ENCODE data around the gene FAHD1.

FAHD1 gene

DNA sequence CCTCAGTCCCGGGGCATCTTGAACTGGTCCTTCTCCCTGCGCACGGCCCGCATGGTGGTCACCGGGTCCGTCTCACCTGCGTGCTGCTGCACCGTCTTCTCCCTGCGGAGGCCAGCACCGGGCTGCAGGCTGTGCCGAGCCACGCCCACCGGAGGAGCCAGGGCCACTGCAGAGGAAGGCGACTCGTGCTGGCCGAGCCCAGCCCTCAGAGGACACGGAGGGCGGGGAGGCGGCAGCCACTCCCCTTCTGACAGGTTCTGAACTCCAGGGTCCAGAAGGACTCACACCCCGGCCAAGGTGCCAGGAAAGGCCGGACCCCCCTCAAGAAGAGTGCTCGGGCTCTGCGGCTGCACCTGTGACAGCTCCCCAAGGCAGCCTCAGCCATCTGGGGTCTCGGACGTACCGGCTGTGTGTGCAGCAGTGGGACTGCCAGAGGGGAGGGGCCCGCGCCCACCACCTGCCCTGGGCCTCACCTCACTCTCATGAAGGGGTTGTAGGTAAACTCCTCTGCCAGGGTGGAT lies 17.7 kb upstream of the FAHD1 start:
- TF ChIP-seq, protein P1, sequence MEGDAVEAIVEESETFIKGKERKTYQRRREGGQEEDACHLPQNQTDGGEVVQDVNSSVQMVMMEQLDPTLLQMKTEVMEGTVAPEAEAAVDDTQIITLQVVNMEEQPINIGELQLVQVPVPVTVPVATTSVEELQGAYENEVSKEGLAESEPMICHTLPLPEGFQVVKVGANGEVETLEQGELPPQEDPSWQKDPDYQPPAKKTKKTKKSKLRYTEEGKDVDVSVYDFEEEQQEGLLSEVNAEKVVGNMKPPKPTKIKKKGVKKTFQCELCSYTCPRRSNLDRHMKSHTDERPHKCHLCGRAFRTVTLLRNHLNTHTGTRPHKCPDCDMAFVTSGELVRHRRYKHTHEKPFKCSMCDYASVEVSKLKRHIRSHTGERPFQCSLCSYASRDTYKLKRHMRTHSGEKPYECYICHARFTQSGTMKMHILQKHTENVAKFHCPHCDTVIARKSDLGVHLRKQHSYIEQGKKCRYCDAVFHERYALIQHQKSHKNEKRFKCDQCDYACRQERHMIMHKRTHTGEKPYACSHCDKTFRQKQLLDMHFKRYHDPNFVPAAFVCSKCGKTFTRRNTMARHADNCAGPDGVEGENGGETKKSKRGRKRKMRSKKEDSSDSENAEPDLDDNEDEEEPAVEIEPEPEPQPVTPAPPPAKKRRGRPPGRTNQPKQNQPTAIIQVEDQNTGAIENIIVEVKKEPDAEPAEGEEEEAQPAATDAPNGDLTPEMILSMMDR (IDR thresholded peaks at IDR 0.05; ENCODE audit: low read depth, low read length, missing control alignments): no peak
- H3K4me3 ChIP-seq (ENCODE audit: low read depth, low read length): no peak overlapping the region
- DNase-seq (ENCODE audit: low read depth): no peak
- in situ Hi-C loops (cut with HindIII; ENCODE audit: low sequenced_read_pairs): no loop called here

DNA sequence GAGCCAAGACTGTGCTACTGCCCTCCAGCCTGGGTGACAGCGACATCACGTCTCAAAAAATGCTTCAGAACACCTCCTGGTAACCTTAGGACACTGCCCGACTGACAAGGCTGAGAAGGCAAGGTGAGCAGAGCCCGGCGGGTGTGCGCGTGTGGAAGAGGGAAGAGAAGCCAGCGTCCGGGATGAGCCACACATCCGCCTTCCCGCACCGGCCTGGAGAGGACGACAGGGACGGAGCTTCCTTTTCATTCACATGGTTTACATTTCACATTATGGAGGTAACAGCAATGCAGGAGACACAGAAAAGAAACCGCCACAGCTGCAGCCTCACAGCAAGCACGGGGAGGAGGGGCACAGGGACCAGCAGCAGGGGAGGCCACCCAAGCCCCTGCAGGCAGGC lies 16.9 kb upstream of the FAHD1 start:
- DNase-seq (ENCODE audit: low read depth): no peak
- no peak overlapping the region for H3K4me3 ChIP-seq (ENCODE audit: low read depth, low read length)
- in situ Hi-C loops (cut with HindIII; ENCODE audit: low sequenced_read_pairs): no loop called here
- TF ChIP-seq, protein P1 (IDR thresholded peaks at IDR 0.05; ENCODE audit: low read depth, low read length, missing control alignments): no peak

DNA sequence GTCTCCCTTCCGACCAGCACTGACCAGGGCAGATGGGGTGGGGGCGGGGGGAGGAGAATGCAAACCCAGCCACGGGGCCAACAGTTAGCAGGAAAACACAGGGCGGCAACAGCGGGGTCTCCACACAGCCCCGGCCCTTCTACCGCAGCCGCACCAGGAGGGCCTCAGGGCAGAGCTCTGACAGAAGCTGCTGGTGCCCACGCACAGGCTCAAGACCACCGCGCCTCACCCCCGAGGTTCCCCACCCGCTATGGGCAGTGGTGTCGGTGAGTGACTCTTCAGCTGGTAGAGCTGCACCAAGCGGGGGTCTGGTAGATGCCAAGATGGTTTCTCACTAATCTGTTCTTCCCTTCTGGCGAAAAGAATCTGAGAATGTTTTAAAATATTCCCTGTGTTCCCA lies 16.5 kb upstream of the FAHD1 start:
- no peak for DNase-seq (ENCODE audit: low read depth)
- H3K4me3 ChIP-seq (ENCODE audit: low read depth, low read length): no peak overlapping the region
- in situ Hi-C loops (cut with HindIII; ENCODE audit: low sequenced_read_pairs): no loop called here
- TF ChIP-seq, protein P1 (IDR thresholded peaks at IDR 0.05; ENCODE audit: low read depth, low read length, missing control alignments): no peak

DNA sequence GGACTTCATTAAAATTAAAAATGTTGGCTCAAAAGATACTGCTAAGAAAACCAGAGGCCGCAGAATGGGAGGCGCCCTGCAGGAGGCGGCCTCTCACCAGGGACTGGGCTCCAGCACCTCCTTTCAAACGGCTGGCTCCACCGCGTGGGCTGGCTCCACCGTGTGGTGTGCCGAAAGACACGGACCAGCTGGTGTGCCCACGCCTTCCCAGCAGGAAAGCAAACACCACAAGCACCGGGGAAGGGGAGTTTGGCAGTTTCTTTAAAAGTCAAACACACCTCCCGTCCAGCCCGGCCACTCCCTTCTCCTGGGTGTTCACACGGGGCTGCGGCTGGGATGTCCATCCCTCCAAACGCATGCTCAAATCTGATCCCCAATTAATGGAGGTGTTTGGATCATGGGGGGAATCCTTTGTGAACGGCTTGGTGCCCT lies 14.3 kb upstream of the FAHD1 start:
- DNase-seq (ENCODE audit: low read depth): peak; percentile 16
- H3K4me3 ChIP-seq (ENCODE audit: low read depth, low read length): no peak overlapping the region
- TF ChIP-seq, protein P1 (IDR thresholded peaks at IDR 0.05; ENCODE audit: low read depth, low read length, missing control alignments): peak; percentile 50
- in situ Hi-C loops (cut with HindIII; ENCODE audit: low sequenced_read_pairs): no loop called here

DNA sequence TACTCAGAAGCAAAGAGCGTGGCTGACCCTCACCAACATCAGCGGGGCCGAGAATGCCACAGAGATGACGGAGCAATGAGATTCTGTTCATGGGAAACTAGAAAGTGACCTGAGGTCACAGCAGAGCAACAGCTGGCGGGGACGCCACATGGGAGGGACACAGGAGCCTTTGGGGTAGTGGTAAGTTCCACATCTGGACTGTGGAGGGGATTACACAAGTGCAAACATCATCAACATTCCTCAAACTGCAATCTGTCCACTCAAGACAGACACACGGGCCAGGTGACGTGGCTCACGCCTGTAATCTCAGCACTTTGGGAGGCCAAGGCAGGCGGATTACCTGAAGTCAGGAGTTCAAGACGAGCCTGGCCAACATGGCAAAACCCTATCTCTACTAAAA lies 11.5 kb upstream of the FAHD1 start:
- DNase-seq (ENCODE audit: low read depth): no peak
- in situ Hi-C loops (cut with HindIII; ENCODE audit: low sequenced_read_pairs): no loop called here
- TF ChIP-seq, protein P1 (IDR thresholded peaks at IDR 0.05; ENCODE audit: low read depth, low read length, missing control alignments): no peak
- no peak overlapping the region for H3K4me3 ChIP-seq (ENCODE audit: low read depth, low read length)

DNA sequence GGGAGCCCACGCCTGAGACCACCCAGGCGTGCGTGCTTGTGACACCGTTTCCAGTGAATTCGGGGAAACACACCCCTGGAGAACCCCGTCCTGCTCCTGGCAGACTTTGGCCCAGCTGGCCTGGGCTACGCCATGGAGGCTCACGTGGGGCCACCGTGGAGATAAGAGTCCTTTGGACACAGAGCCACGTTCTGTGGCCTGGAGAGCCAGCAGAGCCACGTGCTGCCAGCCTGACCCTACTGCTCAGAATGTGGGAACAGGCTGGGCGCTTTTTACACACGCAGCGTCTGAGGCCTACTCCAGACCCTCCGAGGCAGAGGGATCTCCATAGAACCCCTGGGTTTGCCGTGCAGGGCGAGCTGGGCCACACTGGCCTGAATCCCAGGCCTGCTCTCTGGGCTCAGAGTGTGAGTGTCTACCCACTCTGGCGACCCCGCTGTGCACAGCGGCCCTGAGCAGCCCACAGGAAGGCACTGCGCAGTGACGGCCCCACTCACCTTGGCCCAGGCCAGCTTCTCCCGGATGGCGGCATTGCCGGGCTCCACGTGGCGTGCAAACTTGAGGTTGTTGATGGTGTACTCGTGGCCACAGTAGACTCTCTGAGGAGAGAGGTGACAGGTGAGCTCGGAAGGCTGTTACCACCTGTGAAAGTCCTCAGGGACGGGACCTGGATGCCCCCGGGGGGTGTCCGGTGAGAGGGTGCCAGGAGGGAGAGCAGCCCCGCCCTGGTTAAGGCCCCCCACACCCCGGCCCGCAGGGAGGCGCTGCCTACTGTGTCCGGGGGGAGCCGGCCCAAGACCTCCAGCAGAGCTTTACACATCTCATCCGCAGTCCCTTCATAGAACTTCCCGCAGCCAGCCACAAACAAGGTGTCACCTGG lies 10.4 kb upstream of the FAHD1 start:
- H3K4me3 ChIP-seq (ENCODE audit: low read depth, low read length): no peak overlapping the region
- TF ChIP-seq, protein P1 (IDR thresholded peaks at IDR 0.05; ENCODE audit: low read depth, low read length, missing control alignments): no peak
- in situ Hi-C loops (cut with HindIII; ENCODE audit: low sequenced_read_pairs): no loop called here
- no peak for DNase-seq (ENCODE audit: low read depth)

All from astrocyte of the cerebellum (primary cell).